HG03280 (cell line): ENCODE measurements around the gene SIRT5.

ENCODE experiments used
- ATAC-seq: cut with Tn5 transposase; IDR thresholded peaks from one replicate; pipeline ENCODE4 v1.9.1; 2021; ENCODE audit warnings: mild to moderate bottlenecking, moderate library complexity; ENCODE audit not compliant: unreplicated experiment

Gene SIRT5

DNA sequence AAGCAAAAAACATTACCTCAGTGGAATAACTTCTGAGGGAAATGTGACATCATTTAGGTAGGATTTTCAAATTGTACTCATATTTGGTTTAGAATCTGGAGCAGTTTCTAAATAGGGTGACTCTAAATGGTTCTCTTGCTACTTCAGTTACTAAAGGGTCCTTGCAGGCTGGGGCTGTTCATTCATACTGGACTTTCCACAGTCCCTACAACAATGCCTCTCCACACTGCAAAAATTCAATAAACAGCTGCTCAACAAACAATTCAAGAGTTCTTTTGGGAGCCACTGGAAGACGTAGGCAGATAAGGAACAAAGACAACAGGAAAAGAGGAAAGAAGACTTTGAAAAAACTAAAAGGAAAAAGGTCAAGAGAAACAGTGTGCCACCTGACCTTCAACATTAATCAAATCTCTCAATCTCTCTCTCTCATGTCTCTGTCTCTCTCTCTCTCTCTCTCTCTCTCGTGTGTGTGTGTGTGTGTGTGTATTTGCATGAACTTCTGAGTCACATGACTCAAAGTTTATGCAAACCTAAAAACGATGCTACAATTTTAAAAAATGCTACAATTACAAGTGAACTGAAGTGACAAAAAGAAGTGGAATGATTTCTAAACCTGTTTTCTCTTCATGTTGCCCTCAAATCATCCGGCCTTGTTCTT is 55.2 kb downstream of the SIRT5 start:
- ATAC-seq: no peak

DNA sequence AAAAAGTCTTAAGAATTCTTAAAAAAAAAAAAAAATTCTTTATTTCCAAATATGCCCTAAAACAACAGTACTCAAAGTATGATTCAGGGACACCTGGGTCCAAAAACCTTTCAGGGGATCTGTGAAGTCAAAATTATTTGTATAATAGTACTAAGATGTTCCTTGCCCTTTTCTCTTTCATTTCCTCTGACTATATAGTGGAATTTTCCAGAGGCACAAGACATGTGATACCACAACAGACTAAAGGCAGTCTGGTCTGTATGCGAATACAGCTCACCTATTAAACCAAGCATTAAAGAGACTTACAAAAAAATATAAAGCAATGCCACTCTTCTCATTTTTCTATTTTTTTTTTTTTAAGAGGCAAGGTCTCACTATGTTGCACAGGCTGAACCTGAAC is 56.1 kb downstream of the SIRT5 start:
- ATAC-seq: no peak

DNA sequence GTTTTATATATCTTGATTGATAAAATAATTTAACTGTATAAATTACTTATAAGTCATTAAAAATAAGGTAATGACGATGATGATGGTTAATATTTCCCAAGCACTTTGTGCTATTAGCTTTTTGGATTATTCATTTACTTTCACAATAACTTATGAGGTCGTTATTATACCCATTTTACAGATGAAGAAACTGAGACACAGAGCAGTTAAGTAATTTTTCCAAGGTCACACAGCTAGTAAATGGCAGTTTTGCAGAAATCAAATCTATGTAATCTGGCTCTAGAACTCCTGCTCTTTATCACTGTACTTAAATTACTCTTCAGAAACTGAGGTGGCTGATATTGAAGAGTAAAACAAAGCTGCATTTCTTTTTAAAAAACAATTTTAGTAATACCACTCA is 58.9 kb downstream of the SIRT5 start:
- no peak for ATAC-seq

DNA sequence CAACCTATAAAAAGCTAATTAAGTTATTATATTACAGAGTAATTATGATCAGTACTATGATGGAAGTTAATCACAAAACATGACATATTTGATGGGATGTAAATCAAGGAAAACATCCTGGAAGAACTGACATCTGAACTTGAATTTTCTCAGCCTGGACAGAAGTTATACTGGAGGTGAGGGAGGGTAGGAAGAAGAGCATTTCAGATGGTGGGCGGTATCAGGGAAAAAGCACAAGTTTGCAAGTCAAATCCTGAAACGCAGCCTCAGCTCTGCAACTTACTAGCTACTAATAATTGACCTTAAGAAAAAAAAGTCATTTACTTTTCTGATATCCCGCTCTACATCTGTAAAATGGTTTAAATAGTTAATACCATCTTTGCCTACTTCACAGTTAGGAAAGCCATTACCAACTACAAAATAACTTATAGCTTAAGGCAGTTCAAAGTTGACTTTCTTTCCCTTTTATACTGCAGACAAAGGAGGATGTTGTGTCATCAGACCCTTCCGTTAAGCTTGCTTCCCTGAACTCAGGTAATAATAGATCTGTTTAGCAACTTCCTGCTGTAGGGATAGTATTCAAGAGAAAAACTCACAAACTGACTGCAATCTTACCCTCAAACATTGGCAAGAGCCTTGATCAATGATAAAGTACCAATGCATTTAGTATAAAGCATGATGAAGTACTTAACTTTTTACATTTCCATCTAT is 61.7 kb downstream of the SIRT5 start:
- ATAC-seq: no peak

DNA sequence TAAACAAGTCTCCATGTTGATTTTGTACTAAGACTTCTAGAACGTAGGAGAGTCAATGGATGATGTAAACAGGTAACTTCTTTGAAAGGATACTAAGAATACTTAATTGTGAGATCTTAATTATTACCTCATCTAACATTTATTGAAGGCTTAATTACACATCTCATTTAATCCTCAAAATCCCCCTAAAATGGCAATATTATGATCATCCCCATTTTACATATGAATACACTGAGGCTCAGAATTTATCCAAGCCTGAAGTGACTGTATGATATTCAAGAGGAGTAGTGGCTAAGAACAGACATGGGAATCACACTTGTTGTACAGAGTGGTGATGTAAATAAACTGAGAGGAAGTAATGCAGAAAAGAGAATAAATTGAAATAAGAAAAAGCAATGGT is 63.6 kb downstream of the SIRT5 start:
- no peak for ATAC-seq

DNA sequence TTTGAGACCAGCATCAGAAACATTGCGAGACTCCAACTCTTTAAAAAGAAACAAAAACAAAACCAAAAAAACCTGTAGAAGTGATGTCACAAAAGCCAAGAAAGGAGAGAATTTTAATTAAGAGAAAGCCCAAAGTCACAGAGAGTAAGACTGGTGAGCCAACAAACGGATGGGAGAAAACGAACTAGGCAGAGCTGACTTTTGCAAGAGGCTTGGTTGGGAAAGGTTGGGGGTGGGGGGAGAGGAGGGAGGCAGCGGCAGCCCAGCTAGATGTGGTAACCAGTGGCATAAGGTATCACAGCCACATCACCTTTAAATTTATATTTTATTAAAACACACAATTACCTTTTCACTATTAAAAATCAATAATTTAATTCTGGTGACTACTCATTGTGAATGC is 64.2 kb downstream of the SIRT5 start:
- no peak for ATAC-seq

DNA sequence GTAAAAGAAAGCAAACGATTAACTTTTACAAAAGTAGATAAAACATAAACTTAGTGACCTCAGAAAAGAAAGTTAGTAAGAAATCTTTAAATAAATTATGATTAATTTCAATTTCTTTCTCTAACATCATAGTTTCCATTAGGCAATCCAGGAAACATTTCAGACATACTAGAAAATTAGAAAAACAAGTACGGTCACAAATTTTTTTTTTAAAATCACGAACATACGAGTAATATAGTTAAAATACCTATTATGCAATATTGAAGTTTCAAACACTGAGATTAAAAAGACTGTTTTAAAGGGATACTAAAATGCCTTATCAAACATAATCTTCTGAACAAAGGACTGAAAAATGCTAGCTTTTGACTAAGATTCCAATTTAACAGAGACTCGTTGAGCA is 66.9 kb downstream of the SIRT5 start:
- no peak for ATAC-seq

DNA sequence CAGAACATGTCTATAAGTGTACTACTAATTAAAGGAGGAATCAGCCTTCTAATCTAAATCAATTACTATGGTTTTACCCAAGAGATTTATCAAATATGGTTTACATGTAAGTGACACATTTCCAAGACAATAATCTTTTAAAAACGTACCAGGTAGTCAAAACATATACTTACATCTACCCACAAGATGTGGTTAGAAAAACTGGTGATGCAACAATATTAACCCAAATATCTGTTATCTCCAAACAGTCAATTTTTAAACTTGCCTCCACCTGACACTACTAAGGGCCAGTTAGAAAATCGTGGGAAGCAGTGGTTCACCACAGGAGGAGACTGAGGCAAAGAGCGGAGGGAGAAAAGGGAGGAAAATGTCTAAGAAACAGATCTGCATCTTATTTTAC is 68.7 kb downstream of the SIRT5 start:
- no peak for ATAC-seq

DNA sequence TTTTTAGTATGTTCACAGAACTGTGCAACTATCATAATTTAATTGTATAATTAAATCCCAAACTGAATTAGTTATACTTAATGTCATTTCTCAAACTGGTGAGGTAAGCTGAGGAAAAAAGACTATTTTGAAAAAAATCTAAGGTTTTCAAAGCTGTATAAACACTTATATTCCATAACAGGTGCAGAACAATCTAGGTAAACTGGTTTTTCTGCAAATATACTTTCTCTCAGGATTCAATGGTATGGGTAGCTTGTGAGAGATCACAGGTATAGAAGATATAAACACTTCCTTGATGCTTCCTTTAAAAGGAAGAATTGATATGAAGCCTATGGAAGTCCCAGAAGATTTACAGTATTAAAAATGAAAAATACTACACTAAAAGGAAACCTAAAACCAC is 74.4 kb downstream of the SIRT5 start:
- ATAC-seq: no peak

DNA sequence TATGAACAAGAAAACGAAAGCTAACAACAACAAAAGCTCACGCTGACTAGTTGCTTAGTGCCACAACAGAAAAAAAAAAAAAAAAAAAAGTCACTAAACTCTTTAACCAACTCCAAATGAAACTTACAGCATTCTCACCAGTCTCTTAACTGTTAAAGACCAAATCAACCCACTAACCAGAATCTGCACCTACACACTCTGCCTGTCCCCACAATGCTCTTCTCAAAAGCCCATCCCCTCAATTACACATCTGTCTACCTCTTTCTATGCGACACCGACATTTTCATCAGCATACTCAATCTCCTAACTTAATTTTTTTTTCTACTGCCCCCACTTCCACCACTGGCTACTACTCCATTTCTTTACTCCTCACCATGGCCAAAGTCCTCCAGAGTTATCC is 75.0 kb downstream of the SIRT5 start:
- no peak for ATAC-seq

DNA sequence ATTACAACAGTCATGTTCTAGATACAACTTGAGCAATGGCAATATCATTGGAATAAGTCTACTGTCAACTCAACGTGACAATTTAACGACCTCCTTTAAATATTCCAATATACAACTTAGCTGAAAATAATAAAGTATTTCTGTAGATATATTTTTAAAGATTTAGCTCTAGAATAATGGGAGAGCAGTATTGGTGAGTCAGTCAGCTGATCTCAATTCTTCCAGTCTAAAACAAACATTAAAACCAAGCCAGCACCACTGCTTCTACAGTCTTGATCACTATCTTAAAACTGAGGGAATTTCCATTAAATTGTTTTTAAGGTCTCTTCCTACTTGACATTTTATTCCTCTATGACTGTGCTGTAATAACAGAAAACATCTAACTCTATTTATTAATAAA is 78.9 kb downstream of the SIRT5 start:
- ATAC-seq: no peak

DNA sequence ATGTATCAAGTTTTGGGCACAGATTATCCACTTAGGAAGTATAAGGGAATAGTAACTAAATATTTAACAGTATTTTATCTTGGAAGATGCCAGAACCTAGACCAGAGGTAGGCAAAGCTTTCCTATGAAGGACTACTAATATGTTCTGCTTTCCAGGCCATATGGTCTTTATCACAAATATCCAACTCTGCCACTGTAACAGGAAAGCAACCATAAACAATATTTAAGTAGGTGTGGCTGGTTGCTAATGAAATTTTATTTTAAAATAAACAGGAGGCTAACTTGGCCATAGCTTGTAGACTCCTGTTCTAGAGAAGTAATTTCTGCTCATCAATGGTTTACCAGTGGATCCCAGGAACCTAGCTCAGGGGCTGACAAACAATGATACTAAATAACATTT is 80.1 kb downstream of the SIRT5 start:
- no peak for ATAC-seq

DNA sequence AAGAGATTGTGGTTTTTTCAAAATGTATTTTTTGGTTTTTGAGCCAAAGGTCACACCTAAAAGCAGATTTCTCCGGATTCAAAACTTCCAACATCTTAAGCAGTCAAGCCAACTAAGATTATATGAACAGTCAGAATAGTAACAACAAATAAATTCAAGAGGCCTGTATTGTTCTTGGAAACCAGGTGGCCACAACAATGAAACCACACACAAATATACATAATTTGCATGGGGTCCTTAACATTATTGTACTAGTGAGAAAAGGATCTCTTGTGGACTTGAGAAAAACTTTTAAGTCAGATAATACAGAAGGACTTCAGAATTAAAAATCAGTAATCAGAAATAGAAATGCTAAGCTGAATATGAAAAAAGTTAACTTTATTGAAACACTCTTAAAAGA is 81.3 kb downstream of the SIRT5 start:
- peak; percentile 65 for ATAC-seq

DNA sequence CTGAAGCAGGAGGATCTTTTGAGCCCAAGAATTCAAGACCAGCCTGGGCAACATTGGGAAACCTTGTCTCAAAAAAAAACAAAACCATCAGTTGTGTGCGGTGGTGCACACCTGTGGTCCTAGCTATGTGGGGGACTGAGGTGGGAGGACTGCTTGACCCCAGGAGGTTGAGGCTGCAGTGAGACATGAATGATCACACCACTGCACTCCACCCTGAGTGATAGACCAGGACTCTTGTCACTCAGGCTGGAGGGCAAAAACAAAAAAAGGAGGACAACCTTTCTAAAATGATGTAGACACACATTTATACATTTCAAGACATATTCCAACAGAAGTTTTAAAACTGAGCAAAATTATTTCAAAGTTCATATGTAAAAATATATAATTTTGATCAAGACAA is 85.9 kb downstream of the SIRT5 start:
- no peak for ATAC-seq

DNA sequence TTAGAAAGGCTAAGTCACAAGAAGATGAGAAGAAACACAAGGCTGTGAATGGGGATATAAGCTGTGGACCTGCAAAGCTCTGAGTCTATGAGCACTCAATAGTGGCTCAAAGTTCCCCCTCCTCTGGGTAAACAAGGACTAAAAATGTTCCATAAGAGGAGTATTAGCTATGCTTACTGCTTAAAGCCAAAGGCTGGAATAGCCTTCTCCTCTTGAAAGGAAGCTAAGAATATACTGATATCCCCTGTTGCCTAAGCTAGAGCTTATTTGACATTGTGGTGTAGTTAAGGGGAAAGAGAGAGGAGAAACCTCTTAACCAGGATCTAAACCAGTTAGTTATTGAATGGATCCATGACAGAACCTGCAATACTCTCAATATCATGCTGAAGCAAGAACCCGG is 86.5 kb downstream of the SIRT5 start:
- ATAC-seq: no peak

DNA sequence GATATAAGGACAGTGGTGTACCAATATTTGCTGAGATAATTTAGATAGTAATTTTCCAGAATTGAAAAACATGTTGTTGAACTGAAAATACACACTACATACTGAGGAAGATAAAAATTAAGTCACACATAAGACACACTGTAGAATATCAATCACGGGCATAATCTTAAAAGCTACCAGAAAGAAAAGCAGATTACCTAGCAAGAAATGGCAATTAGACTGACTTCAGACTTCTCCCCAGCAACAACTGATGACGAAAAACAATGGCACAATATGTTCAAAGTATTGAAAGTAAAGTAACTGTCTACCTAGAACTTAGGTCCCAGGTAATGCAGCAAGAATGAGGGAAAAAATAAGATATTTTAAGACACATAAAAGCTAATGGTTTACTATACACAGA is 87.2 kb downstream of the SIRT5 start:
- ATAC-seq: no peak

DNA sequence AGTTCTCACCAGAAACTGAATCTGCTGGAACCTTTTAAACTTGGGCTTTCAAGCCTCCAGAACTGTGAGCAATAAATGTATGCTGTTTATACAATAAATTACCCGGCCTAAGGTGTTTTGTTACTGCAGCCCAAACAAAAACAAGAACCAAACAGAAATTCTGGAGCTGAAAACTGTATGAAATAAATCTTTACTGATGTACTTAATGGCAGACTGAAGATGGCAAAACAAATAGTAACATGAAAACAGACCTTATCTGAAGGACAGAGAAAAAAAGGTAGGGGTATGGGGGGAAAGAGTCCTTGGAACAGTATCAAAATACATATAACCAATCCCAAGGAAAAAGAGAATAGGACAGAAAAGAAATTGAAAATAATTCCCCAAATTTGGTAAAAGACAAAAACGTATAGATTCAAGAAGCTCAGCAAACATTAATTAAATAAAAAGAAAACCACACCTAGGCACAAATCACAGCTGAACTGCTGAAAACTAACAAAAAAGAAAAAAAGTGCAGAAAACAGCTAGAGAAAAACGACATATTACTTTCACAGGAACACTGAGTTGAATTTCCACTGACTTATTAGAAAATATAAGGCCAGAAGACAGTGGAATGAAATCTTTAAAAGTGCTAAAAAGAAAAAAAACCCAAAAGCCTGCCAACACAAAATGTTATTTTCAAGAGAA is 88.4 kb downstream of the SIRT5 start:
- no peak for ATAC-seq

DNA sequence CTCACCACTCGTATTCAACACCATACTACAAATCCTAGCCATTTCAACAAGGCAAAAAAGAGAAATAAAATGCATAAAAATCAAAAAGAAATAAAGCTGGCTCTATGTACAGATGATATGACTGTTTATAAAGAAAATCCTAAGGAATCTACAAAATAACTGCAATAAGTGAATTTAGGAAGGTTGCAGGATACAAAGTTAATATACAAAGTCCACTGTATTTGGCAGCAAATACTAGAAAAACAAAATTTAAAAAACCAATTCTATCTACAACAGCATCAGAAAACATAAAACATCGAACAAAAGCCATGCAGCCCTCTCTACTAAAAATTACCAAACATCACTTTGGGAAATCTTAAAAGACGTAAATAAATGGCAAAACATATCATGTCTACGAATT is 89.6 kb downstream of the SIRT5 start:
- ATAC-seq: no peak
